HG03558 (cell line): ENCODE data around the gene SOCS1.
"Not testable (repeated sequence)": the region's sequence is repeated elsewhere in the genome, so short reads cannot be mapped to it uniquely, and the experiment has no call there.

Experiments used
- ATAC-seq: cut with Tn5 transposase; IDR thresholded peaks from one replicate; pipeline ENCODE4 v1.9.1; 2021; ENCODE audit warnings: moderate number of reproducible peaks; ENCODE audit not compliant: unreplicated experiment; ENCODE audit errors: extremely low read depth

The SOCS1 gene

GRCh38 chr16:11232302-11232851 is 23.6 kb downstream of the SOCS1 start:
- ATAC-seq, result no peak

- ATAC-seq, result no peak
Observed at GRCh38 chr16:11231367-11231970, 24.5 kb downstream of the SOCS1 start.

DNA sequence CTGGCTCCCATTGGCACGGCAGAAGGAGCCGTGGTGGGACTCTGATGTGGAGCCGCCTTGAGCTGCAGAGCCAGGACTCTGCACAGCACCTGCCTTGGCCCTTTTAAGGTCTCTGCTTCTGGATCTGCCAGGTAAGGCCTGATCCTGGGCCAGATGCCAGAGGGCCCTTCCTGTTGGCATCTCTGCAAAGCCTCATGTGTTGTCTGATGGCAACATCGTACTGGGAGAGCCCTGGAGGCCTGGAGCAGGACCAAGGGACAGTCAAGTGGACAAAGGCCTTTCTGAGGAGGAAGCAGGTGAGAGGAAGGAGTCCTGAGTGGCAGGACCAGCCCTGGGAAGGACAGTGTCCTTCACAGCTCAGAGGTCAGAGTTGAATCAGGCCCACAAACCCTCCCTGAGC is 26.1 kb downstream of the SOCS1 start:
- ATAC-seq, result no peak

GRCh38 chr16:11229432-11229831 is 26.6 kb downstream of the SOCS1 start:
- no peak for ATAC-seq

DNA sequence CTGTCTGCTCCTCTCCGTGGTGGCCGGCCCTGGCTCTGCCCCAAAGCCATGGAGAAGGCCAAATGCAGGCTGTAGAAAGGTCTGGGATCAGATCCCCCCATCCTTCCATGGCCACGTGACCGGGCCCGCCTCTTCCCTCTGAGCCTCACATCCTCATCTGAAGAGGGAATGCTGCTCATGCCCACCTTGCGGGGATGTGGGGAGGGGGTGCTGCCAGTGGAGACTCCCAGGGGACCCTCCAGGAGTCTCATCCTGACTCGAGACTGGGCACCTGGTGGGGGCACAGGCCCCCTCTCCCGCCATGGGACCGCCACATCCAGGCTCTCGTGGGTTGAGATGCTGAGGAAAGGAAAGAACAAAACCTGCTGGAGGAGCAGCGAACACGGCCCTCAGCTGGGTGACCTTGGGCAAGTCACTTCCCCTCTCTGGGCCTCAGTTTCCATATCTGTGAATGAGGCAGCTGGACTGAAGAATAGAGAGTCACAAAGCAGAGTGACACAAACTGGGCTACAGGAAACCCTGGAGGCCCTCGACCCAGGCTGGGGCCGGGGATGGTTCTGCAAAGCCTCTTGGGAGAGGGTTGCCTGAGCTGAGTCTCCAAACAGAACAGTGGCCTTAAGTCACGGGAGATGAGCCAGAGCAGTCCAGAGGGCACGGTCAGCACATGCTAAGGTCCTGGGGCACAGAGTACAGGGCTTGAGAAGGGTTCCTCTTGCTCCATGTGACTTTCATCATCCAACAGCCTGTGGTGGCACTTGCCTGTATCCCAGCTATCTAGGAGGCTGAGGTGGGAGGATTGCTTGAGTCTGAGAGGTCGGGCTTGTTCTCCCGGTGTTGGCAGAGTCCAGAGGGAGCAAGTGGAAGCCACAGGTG is 30.1 kb downstream of the SOCS1 start:
- no peak for ATAC-seq

DNA sequence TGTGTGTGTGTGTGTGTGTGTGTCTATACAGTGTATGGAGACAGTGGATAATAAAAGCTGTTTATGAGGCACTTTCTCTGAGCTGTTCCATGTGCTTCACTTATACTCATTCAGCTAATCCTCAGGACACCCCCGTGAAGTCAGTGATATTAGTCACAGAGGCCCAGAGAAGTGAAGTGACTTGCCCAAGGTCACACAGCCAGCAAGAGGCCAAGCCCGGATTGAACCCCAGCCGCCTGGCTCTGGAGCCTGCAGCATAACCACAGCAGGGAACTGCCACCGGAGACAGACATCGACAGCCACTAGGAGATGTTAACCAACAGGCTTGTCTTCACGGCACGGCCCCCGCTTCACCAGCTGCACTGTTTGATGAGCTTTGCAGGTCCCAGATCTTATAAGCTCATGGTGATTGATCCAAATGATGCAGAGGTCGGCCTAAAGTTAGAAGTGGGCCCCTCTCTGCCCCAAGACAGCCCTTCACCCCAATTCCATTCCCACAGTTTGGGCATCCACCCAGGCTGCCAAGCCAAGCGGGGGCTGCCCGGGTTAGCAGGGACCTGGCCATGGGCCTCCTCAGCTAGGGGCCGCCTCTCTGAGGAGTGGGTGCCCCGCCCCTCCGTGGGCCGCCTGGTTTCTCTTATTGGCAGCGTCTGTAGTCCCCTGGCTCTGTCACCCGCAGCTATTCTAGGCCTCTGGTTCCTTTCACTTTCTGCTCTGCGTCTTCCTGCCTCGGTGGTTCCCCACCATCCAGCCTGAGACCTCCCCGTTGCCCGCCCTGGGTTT is 30.9 kb downstream of the SOCS1 start:
- ATAC-seq, result peak; percentile 79

DNA sequence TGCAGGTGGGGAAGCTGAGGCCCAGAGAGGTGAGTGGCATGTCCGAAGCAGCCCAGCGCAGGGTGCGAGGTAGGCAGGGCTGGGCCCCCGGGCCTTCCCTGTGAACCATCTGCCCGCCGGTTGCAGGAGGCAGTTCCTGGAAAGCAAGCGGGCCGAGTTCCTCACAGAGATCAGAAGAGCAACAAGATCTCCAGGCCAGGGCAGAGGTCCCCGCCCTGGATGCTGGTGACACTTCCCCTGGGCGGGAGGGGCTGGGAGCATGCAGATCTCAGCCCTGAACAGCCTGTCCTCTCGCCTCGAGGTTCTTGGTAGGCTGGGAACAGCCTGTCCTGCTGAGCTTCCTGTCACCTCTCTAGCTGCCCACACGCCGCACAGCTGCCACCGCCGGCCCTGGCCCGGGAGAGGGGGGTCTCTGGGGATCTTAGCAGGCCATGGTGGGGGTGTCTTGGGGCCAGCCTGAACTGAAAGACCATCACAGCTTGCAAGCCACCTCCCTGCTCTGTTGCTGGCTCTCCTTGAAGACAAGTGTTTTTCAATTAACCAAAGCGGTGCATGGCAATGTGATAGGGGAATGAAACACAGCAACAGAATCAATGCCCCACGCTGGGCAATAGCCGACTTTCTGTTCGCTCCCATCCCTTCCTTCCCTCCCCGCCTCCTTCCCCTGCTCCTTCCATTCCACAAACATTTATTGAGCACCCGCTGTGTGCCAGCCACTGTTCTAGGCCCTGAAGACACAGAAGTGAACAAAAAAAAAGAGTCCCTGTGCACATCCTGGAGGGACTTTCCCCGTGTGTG is 31.7 kb downstream of the SOCS1 start:
- no peak for ATAC-seq

DNA sequence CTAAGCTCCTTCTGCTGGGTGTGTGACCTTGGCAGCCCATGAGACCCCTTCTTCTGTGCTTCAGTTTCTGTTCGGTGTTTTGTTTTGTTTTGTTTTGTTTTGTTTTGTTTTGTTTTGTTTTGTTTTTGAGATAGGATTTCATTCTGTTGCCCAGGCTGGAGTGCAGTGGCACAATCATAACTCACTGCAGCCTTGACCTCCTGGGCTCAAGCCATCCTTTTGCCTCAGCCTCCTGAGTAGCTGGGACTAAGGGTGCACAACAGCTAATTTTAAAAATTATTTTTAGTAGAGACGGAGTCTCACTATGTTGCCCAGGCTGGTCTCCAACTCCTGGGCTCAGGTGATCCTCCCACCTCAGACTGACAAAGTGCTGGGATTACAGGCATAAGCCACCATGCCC is 35.5 kb downstream of the SOCS1 start:
- ATAC-seq, result not testable (repeated sequence)

DNA sequence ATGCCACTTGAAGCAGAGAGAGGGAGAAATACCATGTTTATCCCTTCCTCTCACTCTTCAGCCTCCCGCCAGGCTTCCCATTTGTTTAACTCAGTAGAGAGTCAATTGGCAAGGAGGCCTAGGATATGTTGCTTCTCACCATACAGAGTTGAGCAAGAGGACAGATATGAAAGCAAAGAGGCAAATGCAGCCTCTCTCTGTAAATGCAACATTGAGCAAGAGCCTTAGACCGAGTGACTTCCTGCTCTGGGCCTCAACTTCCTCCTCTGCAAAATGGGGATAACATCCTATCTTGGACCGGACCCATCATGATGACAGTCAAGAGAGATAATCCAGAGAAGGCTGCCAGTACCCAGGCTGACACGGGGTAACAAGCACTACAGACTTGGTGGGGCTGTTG is 36.8 kb downstream of the SOCS1 start:
- ATAC-seq, result no peak

GRCh38 chr16:11218604-11218962 is 37.4 kb downstream of the SOCS1 start:
- no peak for ATAC-seq

DNA sequence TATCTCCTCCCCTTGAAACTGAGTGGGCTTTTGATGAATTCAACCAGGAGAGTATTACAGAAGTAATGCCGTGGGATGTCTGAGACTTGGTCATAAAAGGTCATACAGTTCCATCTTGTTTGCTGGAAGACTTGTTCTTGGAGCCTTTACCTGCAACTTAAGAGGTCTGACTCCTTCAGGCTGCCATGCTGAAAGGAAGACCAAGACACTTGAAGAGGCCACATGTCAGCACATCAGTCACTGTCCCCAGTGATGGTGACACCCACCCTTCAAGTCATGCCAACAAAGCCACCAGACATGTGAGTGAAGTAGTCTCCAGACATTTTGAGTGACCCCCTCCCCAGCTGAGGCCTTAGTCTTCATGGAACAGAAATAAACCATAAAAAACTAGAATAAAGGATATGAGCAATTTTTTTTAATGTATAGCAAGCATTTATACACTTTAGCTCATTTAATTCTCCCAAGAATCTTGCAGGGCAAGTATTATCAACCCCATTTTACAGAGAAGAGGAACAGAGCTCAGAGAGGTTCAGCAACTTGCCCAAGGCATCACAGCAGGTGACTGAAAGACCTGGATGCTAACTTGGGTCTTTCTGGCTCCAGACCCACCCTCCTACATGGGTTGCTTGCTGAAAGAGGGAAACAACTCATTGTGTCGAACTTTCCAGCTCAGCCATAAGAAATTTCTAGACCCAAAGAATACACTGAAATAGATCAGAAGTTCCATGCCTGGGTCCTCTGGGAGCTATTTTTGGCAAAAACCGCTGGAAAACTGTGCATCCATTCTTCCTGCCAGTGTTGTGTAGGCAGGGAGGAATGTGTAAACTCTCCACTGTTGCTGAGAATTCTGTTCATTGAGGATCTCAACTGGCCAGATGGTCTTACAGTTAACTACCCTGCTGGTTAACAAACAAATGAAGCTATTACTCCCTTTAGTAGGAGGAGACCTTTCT is 38.1 kb downstream of the SOCS1 start:
- ATAC-seq, result no peak

GRCh38 chr16:11215935-11216556 is 40.0 kb downstream of the SOCS1 start:
- ATAC-seq, result no peak

DNA sequence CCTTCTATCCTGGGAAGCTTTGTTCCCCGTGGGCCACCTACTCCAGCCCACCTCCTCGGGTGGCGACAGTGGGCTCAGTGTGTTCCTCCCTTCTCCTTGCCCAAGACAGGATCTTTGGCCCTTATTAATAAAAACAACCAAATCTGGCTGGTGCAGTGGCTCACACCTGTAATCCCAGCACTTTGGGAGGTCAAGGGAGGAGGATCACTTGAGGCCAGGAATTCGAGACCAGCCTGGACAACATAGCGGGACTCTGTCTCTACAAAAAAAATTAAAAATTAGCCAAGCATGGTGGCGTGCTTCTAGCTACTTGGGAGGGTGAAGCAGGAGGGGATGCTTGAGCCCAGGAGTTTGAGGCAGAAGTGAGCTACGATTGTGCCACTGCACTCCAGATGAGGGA is 42.2 kb downstream of the SOCS1 start:
- no peak for ATAC-seq

DNA sequence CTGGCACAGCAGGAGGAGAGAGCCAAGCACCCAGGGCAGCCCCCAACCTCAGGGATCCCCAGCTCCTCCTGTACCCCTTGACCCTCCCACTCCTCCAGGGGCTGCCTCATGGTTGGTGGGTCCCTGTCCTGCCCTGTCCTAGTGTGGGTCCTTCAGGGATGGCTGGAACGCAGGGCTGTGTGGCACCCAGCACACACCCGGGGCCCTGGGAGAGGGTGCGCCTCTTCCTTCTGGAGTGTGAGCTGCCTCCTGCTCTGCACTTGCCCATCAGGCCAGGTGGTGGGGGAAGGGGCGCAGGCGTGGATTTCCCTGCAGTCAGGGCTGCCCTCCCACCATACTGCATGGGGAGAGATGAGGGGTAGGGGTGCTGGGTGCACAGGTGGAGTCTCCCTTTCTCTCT is 42.6 kb downstream of the SOCS1 start:
- ATAC-seq, result no peak

DNA sequence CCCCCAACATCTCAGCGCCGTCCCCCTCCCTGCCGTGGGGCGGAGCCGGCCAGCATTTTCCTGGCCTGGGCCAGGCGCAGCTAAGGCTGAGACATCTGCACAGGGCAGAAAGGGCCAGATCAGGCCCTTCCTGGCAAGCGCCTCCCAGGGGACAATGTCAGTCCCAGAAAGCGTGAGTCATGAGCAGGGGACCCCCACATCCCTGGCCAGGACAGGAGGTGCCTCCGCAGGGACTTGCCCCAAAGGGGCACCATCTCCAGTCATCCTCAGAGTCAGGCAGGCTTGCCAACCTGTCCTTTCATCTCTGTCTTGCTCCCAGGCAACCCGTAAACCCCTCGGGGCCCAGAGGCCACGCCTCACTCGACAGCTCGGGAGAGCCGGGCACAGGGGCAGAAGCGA is 43.2 kb downstream of the SOCS1 start:
- ATAC-seq, result no peak

- no peak for ATAC-seq
Observed at GRCh38 chr16:11211977-11212797, 43.8 kb downstream of the SOCS1 start.

- ATAC-seq, result no peak
Observed at GRCh38 chr16:11211061-11211976, 44.7 kb downstream of the SOCS1 start.
